Kidney (tissue), 14 donors: Measurements from ENCODE around the gene STXBP6. TPM values are rescaled to one million over a fixed set of nuclear protein-coding genes. Genes with fewer than 3 reads are reported as not detected.

ENCODE experiments used
- DNase-seq, 5 donors: peaks; one replicate each; pipeline ENCODE4 v3.0.0-alpha.2; 2013 to 2020
- FAIRE-seq: peaks from 2 replicates; lab custom pipeline; 2012; peaks lifted over from hg19 to GRCh38; lab: Jason Lieb, UNC
- H3K27ac ChIP-seq, 2 donors: one replicate each; pipeline ENCODE4 v1.7.0; 2013; ENCODE audit warnings: low read depth in 2 of 2, low read length in 2 of 2, inconsistent platforms in 1 of 2
- H3K27me3 ChIP-seq: one replicate; pipeline ENCODE4 v1.7.1; 2013; ENCODE audit warnings: low read length, inconsistent platforms; ENCODE audit not compliant: control insufficient read depth, insufficient read depth
- H3K36me3 ChIP-seq, 3 donors: one replicate each; pipeline versions ENCODE4 v1.7.0 to v1.7.1; 2013; ENCODE audit warnings: low read length in 3 of 3, control low read depth in 1 of 3, inconsistent platforms in 1 of 3; ENCODE audit not compliant: insufficient read depth in 3 of 3, control insufficient read depth in 2 of 3
- H3K4me1 ChIP-seq, 3 donors: one replicate each; pipeline versions ENCODE4 v1.7.0 to v1.7.1; 2013; ENCODE audit warnings: low read length in 3 of 3, inconsistent platforms in 1 of 3, low read depth in 1 of 3; ENCODE audit not compliant: control insufficient read depth in 2 of 3, insufficient read depth in 2 of 3
- H3K4me3 ChIP-seq, 3 donors: one replicate each; pipeline versions ENCODE4 v1.7.0 to v1.8.1; 2013; ENCODE audit warnings: low read length in 3 of 3, control low read depth in 1 of 3, inconsistent platforms in 1 of 3
- H3K9ac ChIP-seq, 3 donors: one replicate each; pipeline versions ENCODE4 v1.7.0 to v1.7.1; 2013; ENCODE audit warnings: low read length in 3 of 3, control low read depth in 1 of 3, inconsistent platforms in 1 of 3
- H3K9me3 ChIP-seq, 3 donors: one replicate each; pipeline versions ENCODE4 v1.7.0 to v1.7.1; 2013; ENCODE audit warnings: low read length in 3 of 3, control low read depth in 1 of 3, inconsistent platforms in 1 of 3; ENCODE audit not compliant: control insufficient read depth in 2 of 3, insufficient read depth in 1 of 3
- CTCF ChIP-seq: IDR thresholded peaks from 3 replicates; pipeline ENCODE4 v1.5.1; 2012; ENCODE audit warnings: mild to moderate bottlenecking, moderate library complexity, borderline replicate concordance; ENCODE audit not compliant: insufficient read depth; ENCODE audit errors: extremely low read depth
- intact Hi-C: fragments of 100-400 bp; cut with DNase I; formaldehyde crosslinking; loops from one replicate; pipeline ENCODE4 v1.11.1; 2022
- polyA plus RNA-seq: library from polyadenylated mRNA; stranded (reverse); fragments of 350-450 nt; fragmentation: Illumina TruSeq; extraction: RNeasy Lipid Tissue Mini Kit (QIAGEN cat#74804); gene quantifications from one replicate; pipeline ENCODE4 v1.2.3, GENCODE V29; 2014; ENCODE audit warnings: low read depth, low replicate concordance; ENCODE audit not compliant: insufficient read depth
- total RNA-seq: library from RNA; stranded (reverse); fragmentation: NEBNext Ultra II Directional; extraction: Animal tissue kit (Norgen Biotek cat#: 25700); gene quantifications from one replicate; pipeline ENCODE4 v1.2.1, GENCODE V29; 2021
- donor health status: control.
- donor health status: control.
- donor health status: control.
- donor health status: control.
- donor health status: control.
- donor health status: DM: yes; HTN: yes; CAD: no.
- donor health status: Normal renal cell carcinoma (clear cell type).

The STXBP6 gene
- total and polyA plus RNA-seq, 2 donors from 2014 or later: 2.8 to 3.9 TPM

- Histone ChIP-seq H3K36me3 (no peaks in the 10 kb centered on the region), H3K4me1 (no peaks in the 10 kb centered on the region), H3K27ac (no peak overlapping the region), H3K27me3 (no peaks in the 10 kb centered on the region), H3K9ac (no peak overlapping the region), H3K4me3 (no peak overlapping the region), H3K9me3 (no peaks in the 10 kb centered on the region)
- TF ChIP-seq CTCF: no peak
- DNase-seq (no peak), FAIRE-seq (no peak)
- intact Hi-C loops: no loop called here
These were observed 191.3 kb downstream of the STXBP6 start for GRCh38 chr14:24858684-24859083.

GRCh38 chr14:24858052-24858451 lies 191.9 kb downstream of the STXBP6 start:
- intact Hi-C loops: no loop called here
- H3K4me3 ChIP-seq: no peak overlapping the region
- H3K9ac ChIP-seq: no peak overlapping the region
- H3K27ac ChIP-seq: no peak overlapping the region
- FAIRE-seq (no peak), DNase-seq (no peak)
- no peak for TF ChIP-seq CTCF
- no peaks in the 10 kb centered on the region for H3K36me3 ChIP-seq
- no peaks in the 10 kb centered on the region for H3K9me3 ChIP-seq
- no peaks in the 10 kb centered on the region for H3K4me1 ChIP-seq
- H3K27me3 ChIP-seq: no peaks in the 10 kb centered on the region

- intact Hi-C loops: no loop called here
- Histone ChIP-seq H3K36me3 (no peaks in the 10 kb centered on the region), H3K4me3 (no peak overlapping the region), H3K27ac (no peak overlapping the region), H3K4me1 (no peaks in the 10 kb centered on the region), H3K27me3 (no peaks in the 10 kb centered on the region), H3K9me3 (no peaks in the 10 kb centered on the region), H3K9ac (no peak overlapping the region)
- DNase-seq (no peak), FAIRE-seq (no peak)
- no peak for TF ChIP-seq CTCF
These were observed 192.7 kb downstream of the STXBP6 start for GRCh38 chr14:24857277-24857676.

- no peak for TF ChIP-seq CTCF
- Histone ChIP-seq H3K27ac (no peak overlapping the region), H3K4me1 (no peaks in the 10 kb centered on the region), H3K9ac (no peak overlapping the region), H3K36me3 (no peaks in the 10 kb centered on the region), H3K4me3 (no peak overlapping the region), H3K9me3 (no peaks in the 10 kb centered on the region), H3K27me3 (no peaks in the 10 kb centered on the region)
- intact Hi-C loops: no loop called here
- DNase-seq (no peak), FAIRE-seq (no peak)
These were observed 196.5 kb downstream of the STXBP6 start for GRCh38 chr14:24853446-24853845.
